ENCODE measurements around the gene GABRB3. TPM values are rescaled to one million over a fixed set of nuclear protein-coding genes. Genes with fewer than 3 reads are reported as not detected.
A peak's percentile ranks its signal among the peaks of the same experiment; 100 is the strongest.

GABRB3 gene
- total and polyA plus RNA-seq, 2 of the 8 experiments (the other 6 are each of a cell fraction or from before 2014, with no cell fraction given), result 98.8 to 163 TPM

DNA sequence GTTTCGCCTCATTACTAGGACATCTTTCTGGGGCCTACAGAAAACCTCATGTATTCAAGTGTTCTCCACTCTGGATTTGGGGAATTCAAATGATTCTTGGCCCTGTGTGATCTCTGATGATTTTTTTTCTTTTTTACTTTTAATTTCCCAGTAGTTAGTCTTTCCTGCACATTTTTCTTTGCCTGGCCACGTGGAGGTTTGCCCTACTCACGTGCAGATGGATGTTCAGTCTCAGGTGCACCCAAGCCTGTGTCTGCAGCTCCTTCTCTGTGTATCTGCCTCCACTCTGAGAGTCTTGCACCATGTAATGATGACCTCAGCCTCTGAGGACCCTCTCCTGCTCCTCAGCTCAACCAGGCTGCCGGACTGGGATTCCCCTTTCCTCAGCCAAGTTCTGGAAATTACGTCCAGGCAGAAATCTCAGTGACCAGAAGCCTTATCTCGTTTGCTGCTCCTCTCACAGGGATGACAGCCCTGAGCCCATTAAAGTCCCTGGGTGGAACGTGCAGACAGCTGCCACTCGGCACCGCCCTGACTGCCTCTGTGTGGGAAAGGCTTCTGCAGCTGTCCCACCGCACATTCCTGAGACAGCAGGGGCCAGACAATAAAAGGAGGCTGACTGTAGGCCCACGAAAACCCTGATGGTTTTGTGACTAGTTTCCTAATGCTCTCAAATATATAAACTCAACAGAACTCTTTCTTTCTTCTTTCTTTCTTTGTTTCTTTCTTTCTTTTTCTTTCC lies 31.4 kb upstream of the GABRB3 start:
- Histone ChIP-seq H3K56ac (replicated peaks; ENCODE audit: insufficient read length, low read depth, low read length) (no peak overlapping the region), H3K9ac (replicated peaks in 1 of 4; ENCODE audit: extremely low read depth in 1 of 4, low read depth in 3 of 4, low read length in 3 of 4) (no peak overlapping the region), H3K23me2 (ENCODE audit: low read depth, low read length) (no peaks in the 10 kb centered on the region), H2BK15ac (ENCODE audit: low read length) (0 out of 2 replicates have a peak overlapping the region, but pooled peaks have one; percentile 54), H3K4me1 (replicated peaks in 1 of 4; ENCODE audit: control insufficient read depth in 3 of 4, insufficient read depth in 4 of 4, low read length in 3 of 4) (no peaks in the 10 kb centered on the region), H2BK5ac (ENCODE audit: low read depth, low read length) (no peak overlapping the region), H2BK20ac (ENCODE audit: low read length) (peak overlapping the region; percentile 49; the same call in 1 of the 2 replicates), H3K14ac (ENCODE audit: insufficient read length) (no peak overlapping the region), H3K4ac (replicated peaks; ENCODE audit: insufficient read length, low read depth, low read length) (no peak overlapping the region), H4K8ac (ENCODE audit: extremely low read depth, insufficient read depth, low read length) (no peak overlapping the region), H3K23ac (ENCODE audit: insufficient read length) (no peak overlapping the region), H2BK120ac (replicated peaks; ENCODE audit: low read depth, low read length) (no peak overlapping the region), H3K4me3 (ENCODE audit: extremely low read depth in 1 of 4, insufficient read depth in 2 of 4, low read depth in 3 of 4, low read length in 4 of 4) (no peak overlapping the region), H4K5ac (ENCODE audit: insufficient read length, low read depth, low read length) (no peak overlapping the region), H3K79me2 (ENCODE audit: control insufficient read depth in 1 of 2, insufficient read depth in 2 of 2, low read length in 2 of 2) (no peaks in the 10 kb centered on the region), H4K91ac (replicated peaks; ENCODE audit: insufficient read length, low read length) (no peak overlapping the region), H3K27ac (ENCODE audit: low read depth, low read length) (no peak overlapping the region), H2AFZ (ENCODE audit: low read length) (no peak overlapping the region), H2BK12ac (ENCODE audit: low read depth, low read length) (no peak overlapping the region), H3K79me1 (ENCODE audit: low read depth, low read length) (no peaks in the 10 kb centered on the region), H3K4me2 (ENCODE audit: insufficient read depth in 1 of 2, low read depth in 2 of 2, low read length in 2 of 2) (no peak overlapping the region), H3K27me3 (replicated peaks in 1 of 4; ENCODE audit: control insufficient read depth in 3 of 4, extremely low read depth in 1 of 4, insufficient read depth in 3 of 4, low read length in 3 of 4) (peaks cover 0 to 2% (median 0%) of the 10 kb centered on the region in 4 experiments; a peak in 1 of 7 replicates), H4K20me1 (replicated peaks in 1 of 2; ENCODE audit: control insufficient read depth in 1 of 2, insufficient read depth in 2 of 2, low read length in 2 of 2) (no peaks in the 10 kb centered on the region), H3K9me3 (ENCODE audit: insufficient read depth in 2 of 2, low read depth in 1 of 2, low read length in 1 of 2) (peaks cover 0 to 3% of the 10 kb centered on the region in 2 experiments; a peak in 2 of 4 replicates), H3K36me3 (ENCODE audit: control insufficient read depth in 2 of 4, insufficient read depth in 4 of 4, low read length in 3 of 4) (no peaks in the 10 kb centered on the region), H2AK5ac (ENCODE audit: low read depth, low read length) (no peak overlapping the region), H3K18ac (ENCODE audit: extremely low read depth, low read length) (no peak overlapping the region)
- DNase-seq (ENCODE audit: low read depth in 1 of 2, low spot score in 2 of 2), result no peak
- ChIA-PET POLR2A (ENCODE audit: partially characterized antibody) (no interaction called here), CTCF (ENCODE audit: partially characterized antibody) (interaction anchor here (0.7 to 1.5 kb wide), 2 partner anchors 17 to 35 kb away, joined by 3 to 4 read pairs; no protein-coding TSS in a partner anchor)
- FAIRE-seq, result no peak
- WGBS, 2 experiments (ENCODE audit: extremely low coverage in 1 of 2, insufficient coverage in 1 of 2, insufficient read length in 1 of 2, insufficient replicate concordance in 2 of 2, low coverage in 1 of 2, low lambda C conversion rate in 2 of 2, missing lambda C conversion rate in 1 of 2), result 84% methylated on average over 11 of the region's 11 CpGs; no CpG with 5 or more reads in 1 of the 2 experiments
- TF ChIP-seq, protein P1, sequence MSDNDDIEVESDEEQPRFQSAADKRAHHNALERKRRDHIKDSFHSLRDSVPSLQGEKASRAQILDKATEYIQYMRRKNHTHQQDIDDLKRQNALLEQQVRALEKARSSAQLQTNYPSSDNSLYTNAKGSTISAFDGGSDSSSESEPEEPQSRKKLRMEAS (IDR thresholded peaks at IDR 0.05), result no peak
- TF ChIP-seq, protein P2, sequence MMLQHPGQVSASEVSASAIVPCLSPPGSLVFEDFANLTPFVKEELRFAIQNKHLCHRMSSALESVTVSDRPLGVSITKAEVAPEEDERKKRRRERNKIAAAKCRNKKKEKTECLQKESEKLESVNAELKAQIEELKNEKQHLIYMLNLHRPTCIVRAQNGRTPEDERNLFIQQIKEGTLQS (IDR thresholded peaks at IDR 0.05; ENCODE audit: insufficient read depth, low read depth, low read length), result no peak
- TF ChIP-seq SP4 (IDR thresholded peaks at IDR 0.05; ENCODE audit: low read length), result no peak
- TF ChIP-seq, protein P3, sequence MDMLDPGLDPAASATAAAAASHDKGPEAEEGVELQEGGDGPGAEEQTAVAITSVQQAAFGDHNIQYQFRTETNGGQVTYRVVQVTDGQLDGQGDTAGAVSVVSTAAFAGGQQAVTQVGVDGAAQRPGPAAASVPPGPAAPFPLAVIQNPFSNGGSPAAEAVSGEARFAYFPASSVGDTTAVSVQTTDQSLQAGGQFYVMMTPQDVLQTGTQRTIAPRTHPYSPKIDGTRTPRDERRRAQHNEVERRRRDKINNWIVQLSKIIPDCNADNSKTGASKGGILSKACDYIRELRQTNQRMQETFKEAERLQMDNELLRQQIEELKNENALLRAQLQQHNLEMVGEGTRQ (IDR thresholded peaks at IDR 0.05; ENCODE audit: low read length), result no peak
- TF ChIP-seq POU5F1 (IDR thresholded peaks at IDR 0.05; ENCODE audit: low read depth, low read length), result no peak
- no peak for TF ChIP-seq BRCA1 (IDR thresholded peaks at IDR 0.05; ENCODE audit: low read depth, low read length)
- TF ChIP-seq EGR1 (IDR thresholded peaks at IDR 0.05; ENCODE audit: borderline replicate concordance, low read depth, low read length), result no peak
- TF ChIP-seq EP300 (IDR thresholded peaks at IDR 0.05; ENCODE audit: borderline replicate concordance in 1 of 2, low read depth in 2 of 2, low read length in 2 of 2), result no peak
- no peak for TF ChIP-seq NANOG (IDR thresholded peaks at IDR 0.05; ENCODE audit: insufficient read depth, low read depth, low read length, poor library complexity, severe bottlenecking)

All from H1 (cell line).